T-helper 2 cell treated with Interferon-gamma antibody and Interleukin-4, amounts not matched to agents 5 μg/mL and 100 μg/mL, for 36 hours (primary cell): Measurements from ENCODE around the gene MGMT.

Source experiments
- DNase-seq: peaks from one replicate; pipeline ENCODE4 v3.0.0; 2021; ENCODE audit warnings: low spot score
- H3K27ac Mint-ChIP-seq: one replicate; pipeline ENCODE4 v1.8.0; 2021; ENCODE audit warnings: mild to moderate bottlenecking, mixed read lengths
- H3K27me3 Mint-ChIP-seq: one replicate; pipeline ENCODE4 v1.8.0; 2021; ENCODE audit warnings: low read depth, mixed read lengths
- H3K36me3 Mint-ChIP-seq: one replicate; pipeline ENCODE4 v1.8.0; 2021; ENCODE audit warnings: low read depth, mixed read lengths
- H3K4me1 Mint-ChIP-seq: one replicate; pipeline ENCODE4 v1.8.0; 2021; ENCODE audit warnings: low read depth, mixed read lengths
- H3K4me3 Mint-ChIP-seq: one replicate; pipeline ENCODE4 v1.8.0; 2022; ENCODE audit warnings: mild to moderate bottlenecking, moderate library complexity, mixed read lengths
- H3K9me3 Mint-ChIP-seq: one replicate; pipeline ENCODE4 v1.8.0; 2021; ENCODE audit warnings: mixed read lengths

The MGMT gene

DNA sequence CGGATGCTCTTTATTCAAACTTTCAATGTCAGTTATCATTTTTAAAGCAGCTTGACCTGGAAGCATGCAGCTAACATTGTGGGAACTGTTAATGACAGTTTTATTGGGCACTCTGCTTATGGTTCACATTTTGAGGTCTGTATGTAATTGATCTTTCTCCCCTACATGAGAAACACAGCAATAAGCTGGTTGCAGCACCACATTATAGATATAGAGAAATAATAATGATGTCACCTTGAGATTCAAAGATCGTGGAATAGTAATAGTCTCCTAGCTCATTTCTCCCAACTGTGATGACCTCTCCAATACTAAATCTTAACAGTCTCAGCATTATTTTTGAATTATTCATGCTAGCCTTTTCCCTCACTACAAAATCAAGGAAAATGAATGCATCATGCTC is 22.7 kb upstream of the MGMT start:
- H3K4me3 Mint-ChIP-seq = no peak overlapping the region
- no peak overlapping the region for H3K27ac Mint-ChIP-seq
- H3K27me3 Mint-ChIP-seq = no peaks in the 10 kb centered on the region
- no peaks in the 10 kb centered on the region for H3K9me3 Mint-ChIP-seq
- no peaks in the 10 kb centered on the region for H3K36me3 Mint-ChIP-seq
- no peaks in the 10 kb centered on the region for H3K4me1 Mint-ChIP-seq
- DNase-seq = no peak

DNA sequence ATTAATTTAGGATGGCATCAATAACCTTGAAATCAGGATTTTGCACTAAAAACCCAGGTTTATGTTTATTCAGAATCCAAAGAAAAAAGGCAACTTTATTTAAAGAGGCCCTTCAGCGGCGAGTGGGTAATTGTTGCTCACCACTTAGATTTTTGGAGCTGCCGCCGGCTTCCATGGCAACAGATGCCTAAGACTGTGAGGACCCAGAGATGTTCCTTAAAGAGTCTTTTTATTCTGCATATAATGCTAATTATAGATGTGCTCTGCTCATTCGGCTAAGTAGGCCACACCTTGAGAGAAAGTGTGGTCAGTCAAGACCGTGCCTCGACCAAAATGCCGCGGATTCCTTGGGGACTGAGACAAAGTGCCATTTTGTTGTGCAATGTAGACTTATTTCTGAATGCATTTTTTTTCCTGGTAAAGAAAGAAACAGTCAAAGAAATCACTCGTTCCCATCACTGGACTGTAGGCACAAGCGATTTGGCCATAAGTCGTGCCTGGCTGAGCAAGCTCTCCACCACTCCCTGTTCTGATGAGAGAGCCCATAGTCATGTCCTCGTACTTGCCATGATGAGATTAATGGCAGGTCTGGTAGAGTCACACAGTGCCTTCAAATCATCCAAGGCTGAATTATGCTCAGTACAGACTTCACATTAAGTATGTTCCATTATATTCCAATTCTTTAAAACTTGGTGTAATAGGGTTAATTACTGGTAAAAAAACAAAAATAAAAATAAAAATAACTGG is 21.4 kb upstream of the MGMT start:
- Mint-ChIP-seq H3K9me3 (no peaks in the 10 kb centered on the region), H3K27me3 (no peaks in the 10 kb centered on the region), H3K4me1 (no peaks in the 10 kb centered on the region), H3K4me3 (no peak overlapping the region), H3K27ac (no peak overlapping the region), H3K36me3 (no peaks in the 10 kb centered on the region)
- DNase-seq = no peak

DNA sequence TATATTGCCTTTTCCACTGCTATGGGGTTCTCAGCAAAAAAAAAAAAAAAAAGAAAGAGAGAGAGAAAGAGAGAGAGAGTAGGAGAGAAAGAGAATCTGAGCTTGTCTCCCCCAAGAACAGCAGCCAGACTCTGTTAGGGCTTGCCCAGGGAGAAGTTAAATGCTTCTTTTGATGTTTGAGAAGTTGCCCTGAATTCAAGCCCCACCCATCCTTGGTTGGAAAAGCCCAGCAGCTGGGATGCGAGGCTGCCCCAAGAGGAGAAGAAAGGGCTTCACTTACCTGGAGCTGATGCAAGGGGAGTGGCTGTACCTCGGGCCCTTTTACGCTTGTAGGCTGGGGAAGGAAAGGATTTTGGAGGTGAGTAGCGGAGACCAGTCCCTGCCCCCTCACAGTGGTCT is 20.9 kb upstream of the MGMT start:
- H3K36me3 Mint-ChIP-seq = no peaks in the 10 kb centered on the region
- no peak overlapping the region for H3K27ac Mint-ChIP-seq
- no peaks in the 10 kb centered on the region for H3K27me3 Mint-ChIP-seq
- H3K9me3 Mint-ChIP-seq = no peaks in the 10 kb centered on the region
- H3K4me3 Mint-ChIP-seq = no peak overlapping the region
- no peaks in the 10 kb centered on the region for H3K4me1 Mint-ChIP-seq
- DNase-seq = no peak

DNA sequence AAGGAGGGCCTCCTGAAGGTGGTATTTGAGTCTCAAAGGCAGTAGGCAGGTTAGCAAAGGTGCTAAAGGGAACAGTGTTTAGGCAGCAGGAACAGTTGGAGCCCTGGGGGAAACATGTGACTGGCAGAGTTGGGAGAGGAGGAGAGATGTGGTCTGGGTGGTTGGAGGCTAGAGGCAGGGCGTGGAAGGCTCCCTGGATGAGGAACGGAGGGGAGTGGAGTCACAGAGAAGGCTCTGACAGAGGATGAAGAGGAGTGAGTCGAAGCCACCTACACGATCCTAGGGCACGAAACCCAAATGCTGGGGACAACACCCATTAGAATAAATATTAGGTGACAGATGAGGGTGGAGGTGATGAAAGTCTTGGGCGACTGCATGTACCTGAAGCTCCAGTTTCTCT is 19.6 kb upstream of the MGMT start:
- H3K27me3 Mint-ChIP-seq = no peaks in the 10 kb centered on the region
- H3K36me3 Mint-ChIP-seq = no peaks in the 10 kb centered on the region
- DNase-seq = no peak
- H3K4me1 Mint-ChIP-seq = no peaks in the 10 kb centered on the region
- no peak overlapping the region for H3K27ac Mint-ChIP-seq
- H3K4me3 Mint-ChIP-seq = no peak overlapping the region
- no peaks in the 10 kb centered on the region for H3K9me3 Mint-ChIP-seq

DNA sequence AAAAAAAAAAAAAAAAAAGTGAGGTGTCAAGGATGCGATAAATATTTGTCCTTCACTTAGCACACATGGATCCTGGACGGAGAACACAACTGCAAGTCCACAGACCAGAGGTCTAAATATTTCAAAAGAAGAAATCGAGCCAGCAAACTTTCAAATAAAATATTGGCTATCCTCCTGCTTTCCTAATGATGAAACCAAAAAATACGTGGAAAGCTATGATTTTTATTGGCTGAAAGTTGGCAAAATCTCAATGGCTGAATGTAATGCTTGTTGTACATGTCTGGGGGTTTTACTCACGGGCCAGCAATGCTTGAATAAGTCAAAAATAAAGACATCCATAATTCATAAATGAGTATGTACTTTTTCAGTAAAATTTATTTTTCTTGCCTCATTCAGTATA is 19.0 kb upstream of the MGMT start:
- no peaks in the 10 kb centered on the region for H3K9me3 Mint-ChIP-seq
- H3K27ac Mint-ChIP-seq = no peak overlapping the region

DNA sequence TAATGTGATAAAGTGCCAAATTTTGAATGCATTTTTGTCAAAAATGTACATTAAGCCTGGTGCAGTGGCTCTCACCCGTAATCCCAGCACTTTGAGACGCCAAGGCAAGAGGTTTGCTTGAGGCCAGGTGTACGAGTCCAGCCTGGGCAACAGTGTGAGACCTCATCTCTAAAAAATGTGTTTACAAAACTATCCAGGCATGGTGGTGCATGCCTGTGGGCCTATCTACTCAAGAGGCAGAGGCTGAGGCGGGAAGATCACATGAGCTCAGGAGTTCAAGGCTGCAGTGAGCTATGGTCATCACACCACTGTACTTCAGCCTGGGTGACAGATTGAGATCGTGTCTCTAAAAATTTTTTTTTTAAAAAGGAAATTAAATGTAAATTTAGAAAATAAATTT is 18.5 kb upstream of the MGMT start:
- Mint-ChIP-seq H3K4me3 (no peak overlapping the region), H3K27me3 (no peaks in the 10 kb centered on the region), H3K9me3 (no peaks in the 10 kb centered on the region), H3K27ac (no peak overlapping the region), H3K4me1 (no peaks in the 10 kb centered on the region), H3K36me3 (no peaks in the 10 kb centered on the region)
- no peak for DNase-seq

More for the DNA sequence above, 19.0 kb upstream of the MGMT start:
- no peak for DNase-seq
- no peaks in the 10 kb centered on the region for H3K36me3 Mint-ChIP-seq
- H3K4me1 Mint-ChIP-seq = no peaks in the 10 kb centered on the region
- no peak overlapping the region for H3K4me3 Mint-ChIP-seq
- no peaks in the 10 kb centered on the region for H3K27me3 Mint-ChIP-seq

DNA sequence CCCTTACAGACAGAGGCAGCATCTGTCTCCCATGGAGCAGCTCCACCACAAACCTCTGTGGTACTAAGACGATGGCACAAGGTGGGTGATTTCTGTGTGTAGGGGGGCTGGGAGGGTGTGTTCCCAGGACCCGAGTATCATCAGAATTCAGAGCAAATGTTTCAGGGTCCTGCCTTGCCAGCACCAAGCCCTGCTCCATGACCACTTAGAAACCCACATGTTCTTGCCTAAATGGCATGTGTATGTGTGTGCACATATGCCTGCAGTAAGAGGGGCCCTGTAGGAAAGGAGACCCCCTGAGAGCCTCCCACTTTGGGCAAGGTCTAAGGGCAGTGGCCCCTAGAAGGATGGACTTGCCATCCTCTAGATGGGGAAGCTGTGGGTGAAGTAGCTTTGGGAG is 17.1 kb upstream of the MGMT start:
- no peak for DNase-seq
- H3K4me1 Mint-ChIP-seq = no peaks in the 10 kb centered on the region
- H3K36me3 Mint-ChIP-seq = no peaks in the 10 kb centered on the region
- H3K27me3 Mint-ChIP-seq = no peaks in the 10 kb centered on the region
- no peak overlapping the region for H3K27ac Mint-ChIP-seq
- no peak overlapping the region for H3K4me3 Mint-ChIP-seq
- H3K9me3 Mint-ChIP-seq = no peaks in the 10 kb centered on the region

DNA sequence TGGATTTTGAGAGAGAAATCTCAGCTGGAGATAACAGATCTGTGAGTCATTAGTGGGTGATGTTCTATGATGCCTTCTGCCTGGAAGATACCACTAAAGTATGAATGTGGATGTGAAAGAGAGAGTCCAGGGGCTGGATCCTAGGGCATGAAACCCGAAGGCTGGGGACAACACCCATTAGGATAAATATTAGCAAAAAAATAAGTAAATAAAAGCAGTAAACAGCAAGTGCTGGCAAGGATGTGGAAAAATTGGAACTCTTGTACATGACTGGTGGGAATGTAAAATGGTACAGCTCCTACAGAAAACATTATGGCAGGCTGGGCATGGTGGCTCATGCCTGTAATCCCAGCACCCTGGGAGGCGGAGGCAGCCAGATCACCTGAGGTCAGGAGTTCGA is 16.6 kb upstream of the MGMT start:
- no peak for DNase-seq
- Mint-ChIP-seq H3K27me3 (no peaks in the 10 kb centered on the region), H3K4me3 (no peak overlapping the region), H3K4me1 (no peaks in the 10 kb centered on the region), H3K9me3 (no peaks in the 10 kb centered on the region), H3K36me3 (no peaks in the 10 kb centered on the region), H3K27ac (no peak overlapping the region)

DNA sequence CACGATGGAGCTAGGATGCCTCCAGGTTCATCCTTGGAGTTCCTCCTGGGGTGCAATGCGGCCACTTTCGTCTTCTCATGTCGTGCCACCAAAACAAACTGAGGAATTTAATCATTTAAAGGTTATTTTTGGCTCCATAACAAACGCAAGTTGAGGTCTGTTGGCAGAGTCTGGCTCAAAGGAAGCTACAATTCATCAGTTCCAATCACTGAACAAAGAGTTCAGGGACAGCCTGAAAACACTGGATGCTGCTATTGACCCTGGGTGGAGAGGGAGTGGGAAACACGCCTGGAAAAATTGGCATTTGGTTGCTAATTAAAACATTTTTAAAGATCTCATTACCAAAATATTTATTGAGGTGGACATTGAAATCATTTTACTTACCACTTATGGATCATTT is 11.4 kb upstream of the MGMT start:
- DNase-seq = no peak
- H3K9me3 Mint-ChIP-seq = no peaks in the 10 kb centered on the region
- H3K27ac Mint-ChIP-seq = no peak overlapping the region
- H3K4me3 Mint-ChIP-seq = no peak overlapping the region
- H3K36me3 Mint-ChIP-seq = no peaks in the 10 kb centered on the region
- H3K4me1 Mint-ChIP-seq = no peaks in the 10 kb centered on the region
- peaks cover 13% of the 10 kb centered on the region for H3K27me3 Mint-ChIP-seq

DNA sequence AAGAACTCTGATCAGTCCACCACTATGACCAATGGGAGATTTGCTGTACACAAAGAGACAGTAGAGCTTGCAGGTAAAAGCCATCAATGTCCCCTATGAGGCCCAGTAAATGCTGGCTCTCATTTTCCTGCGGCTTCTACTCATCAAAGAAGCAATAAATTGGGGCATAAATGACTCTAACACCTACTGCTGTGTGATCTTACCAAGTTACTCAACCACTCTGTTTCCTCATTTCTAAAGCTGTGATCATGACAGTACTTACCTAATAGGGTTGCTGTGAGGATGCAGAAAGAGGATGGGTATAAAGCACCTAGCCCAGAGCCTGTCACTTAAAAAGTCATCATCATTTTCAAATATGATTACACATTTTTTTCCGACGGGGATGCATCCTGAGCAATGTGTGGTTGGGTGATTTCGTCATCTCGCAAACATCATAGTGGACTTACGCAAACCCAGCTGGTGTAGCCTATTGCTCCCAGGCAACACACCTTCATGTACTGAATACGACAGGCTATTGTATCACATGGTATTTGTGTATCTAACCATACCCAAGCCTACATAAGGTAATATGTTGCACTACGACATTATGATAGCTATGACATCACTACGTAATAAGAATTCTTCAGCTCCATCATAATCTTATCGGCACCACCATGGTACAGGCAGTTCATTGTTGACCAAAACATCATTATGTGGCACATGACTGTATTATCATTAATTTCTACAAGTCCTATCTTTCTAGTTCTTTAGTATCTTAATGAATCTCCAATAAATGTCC is 7.1 kb upstream of the MGMT start:
- H3K36me3 Mint-ChIP-seq = no peaks in the 10 kb centered on the region
- no peaks in the 10 kb centered on the region for H3K4me1 Mint-ChIP-seq
- no peak for DNase-seq
- no peak overlapping the region for H3K4me3 Mint-ChIP-seq
- H3K9me3 Mint-ChIP-seq = no peaks in the 10 kb centered on the region
- no peak overlapping the region for H3K27ac Mint-ChIP-seq
- H3K27me3 Mint-ChIP-seq = peaks cover 16% of the 10 kb centered on the region

DNA sequence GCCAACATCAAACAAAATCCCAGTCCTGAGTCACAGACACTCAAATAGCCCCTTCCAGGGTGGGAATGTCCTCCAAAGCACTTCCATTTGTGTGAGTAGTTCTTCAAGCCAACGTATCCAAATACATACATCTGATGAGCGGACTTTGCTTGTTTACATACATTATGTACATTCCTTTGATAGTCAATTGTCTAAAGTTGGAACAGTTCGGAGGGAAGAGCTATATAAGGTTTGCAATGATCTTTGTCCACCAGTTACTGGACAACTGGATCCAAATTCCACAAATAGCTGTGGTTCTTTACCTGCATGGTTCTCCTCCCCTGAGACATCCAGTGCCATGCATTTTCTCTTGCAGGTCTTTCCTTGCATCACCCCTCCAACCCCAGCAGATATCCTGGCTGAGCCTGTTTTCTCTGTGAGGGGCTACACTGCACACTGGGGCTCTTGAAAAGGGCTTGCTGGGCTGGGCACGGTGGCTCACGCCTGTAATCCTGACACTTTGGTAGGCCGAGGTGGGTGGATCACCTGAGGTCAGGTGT is 4.7 kb upstream of the MGMT start:
- Mint-ChIP-seq H3K27me3 (peaks cover 16% of the 10 kb centered on the region), H3K27ac (no peak overlapping the region), H3K4me3 (no peak overlapping the region), H3K36me3 (no peaks in the 10 kb centered on the region), H3K9me3 (no peaks in the 10 kb centered on the region), H3K4me1 (no peaks in the 10 kb centered on the region)
- no peak for DNase-seq

DNA sequence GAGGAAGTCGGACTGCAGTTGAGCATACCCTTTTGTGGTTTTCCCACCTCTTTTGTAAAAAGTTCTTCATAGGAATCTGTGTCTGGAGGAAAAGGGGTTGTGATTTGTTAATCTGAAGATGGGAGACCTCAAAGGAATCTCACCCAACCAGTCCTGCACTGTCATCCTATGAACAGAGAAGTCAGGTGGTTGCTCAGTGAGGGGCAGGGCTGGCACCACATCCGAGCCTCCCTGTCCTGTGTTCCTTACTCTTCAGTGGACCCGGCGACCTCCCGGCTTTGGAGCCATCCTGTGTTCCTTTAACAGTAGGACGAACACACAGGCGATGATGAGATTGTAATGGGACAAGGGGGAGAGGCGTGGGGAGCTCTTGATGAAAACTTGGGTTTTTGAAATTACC is 2.8 kb upstream of the MGMT start:
- Mint-ChIP-seq H3K36me3 (no peaks in the 10 kb centered on the region), H3K27me3 (peaks cover 5% of the 10 kb centered on the region), H3K27ac (no peak overlapping the region), H3K4me3 (no peak overlapping the region), H3K4me1 (peaks cover 5% of the 10 kb centered on the region), H3K9me3 (no peaks in the 10 kb centered on the region)
- DNase-seq = no peak

DNA sequence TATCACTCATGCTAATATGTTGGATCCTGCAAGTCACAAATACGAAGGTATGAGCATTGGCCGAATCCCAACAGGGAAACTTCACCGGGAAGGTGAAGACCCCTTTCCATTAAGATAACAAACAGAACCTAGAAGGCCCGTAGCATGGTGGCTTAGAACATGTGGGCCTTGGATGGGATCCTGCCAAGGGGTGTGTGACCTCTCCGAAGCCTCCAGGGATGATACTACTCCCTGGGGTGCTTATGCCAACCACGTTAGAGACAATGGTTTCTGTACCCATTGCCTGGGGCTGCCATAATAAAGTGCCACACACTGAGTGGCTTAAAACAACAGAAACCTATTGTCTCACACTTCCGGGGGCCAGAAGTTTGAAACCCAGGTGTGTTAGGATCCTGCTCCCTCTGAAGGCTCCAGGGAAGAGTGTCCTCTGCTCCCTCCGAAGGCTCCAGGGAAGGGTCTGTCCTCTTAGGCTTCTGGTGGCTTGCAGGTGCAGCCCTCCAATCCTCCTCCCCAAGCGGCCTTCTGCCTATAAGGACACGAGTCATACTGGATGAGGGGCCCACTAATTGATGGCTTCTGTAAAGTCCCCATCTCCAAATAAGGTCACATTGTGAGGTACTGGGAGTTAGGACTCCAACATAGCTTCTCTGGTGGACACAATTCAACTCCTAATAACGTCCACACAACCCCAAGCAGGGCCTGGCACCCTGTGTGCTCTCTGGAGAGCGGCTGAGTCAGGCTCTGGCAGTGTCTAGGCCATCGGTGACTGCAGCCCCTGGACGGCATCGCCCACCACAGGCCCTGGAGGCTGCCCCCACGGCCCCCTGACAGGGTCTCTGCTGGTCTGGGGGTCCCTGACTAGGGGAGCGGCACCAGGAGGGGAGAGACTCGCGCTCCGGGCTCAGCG is 992 bp upstream of the MGMT start:
- Mint-ChIP-seq H3K36me3 (peaks cover under 1% of the 10 kb centered on the region), H3K9me3 (no peaks in the 10 kb centered on the region), H3K4me3 (peak overlapping the region; percentile 64), H3K4me1 (peaks cover 10% of the 10 kb centered on the region), H3K27me3 (peaks cover 3% of the 10 kb centered on the region), H3K27ac (no peak overlapping the region)
- no peak for DNase-seq
